ENCODE measurements around the gene HPCAL1. TPM values are rescaled to one million over a fixed set of nuclear protein-coding genes. Genes with fewer than 3 reads are reported as not detected.
"Not testable (repeated sequence)": the region's sequence is repeated elsewhere in the genome, so short reads cannot be mapped to it uniquely, and the experiment has no call there.

HPCAL1 gene
- total and polyA plus RNA-seq, 12 donors = 17.4 to 118 (median 61.3) TPM

- TF ChIP-seq POLR2A (IDR thresholded peaks at IDR 0.05) (no peak), CTCF (IDR thresholded peaks at IDR 0.05) (no peak)
- Histone ChIP-seq H3K4me3 (no peak overlapping the region), H3K27ac (no peak overlapping the region), H3K27me3 (no peaks in the 10 kb centered on the region), H3K9me3 (replicated peaks in 1 of 3) (no peaks in the 10 kb centered on the region), H3K36me3 (replicated peaks in 1 of 2) (no peaks in the 10 kb centered on the region), H3K4me1 (replicated peaks in 1 of 2) (no peaks in the 10 kb centered on the region)
- intact Hi-C loops (cut with DNase I) = no loop called here
- DNase-seq = peak in 2 of 7 donors; percentile 3 to 35
- WGBS, 4 donors = 86 to 89% (median 87%) methylated on average over 14 to 16 of the region's 16 CpGs
These were observed 45.1 kb upstream of the HPCAL1 start for GRCh38 chr2:10257500-10258147.

- no peak for TF ChIP-seq CTCF (IDR thresholded peaks at IDR 0.05)
- TF ChIP-seq POLR2A (IDR thresholded peaks at IDR 0.05) = no peak
- no peaks in the 10 kb centered on the region for H3K9me3 ChIP-seq (replicated peaks in 1 of 3)
- intact Hi-C loops (cut with DNase I) = no loop called here
- 68 to 87% (median 79%) methylated on average over 4 to 5 of the region's 5 CpGs for WGBS, 4 donors
- H3K27ac ChIP-seq = no peak overlapping the region
- peak in 1 of 7 donors; percentile 8 for DNase-seq
- no peaks in the 10 kb centered on the region for H3K4me1 ChIP-seq (replicated peaks in 1 of 2)
- no peak overlapping the region for H3K4me3 ChIP-seq
- H3K36me3 ChIP-seq (replicated peaks in 1 of 2) = no peaks in the 10 kb centered on the region
- no peaks in the 10 kb centered on the region for H3K27me3 ChIP-seq
These were observed 44.4 kb upstream of the HPCAL1 start for GRCh38 chr2:10258326-10258725.

- Histone ChIP-seq H3K36me3 (replicated peaks in 1 of 2) (no peaks in the 10 kb centered on the region), H3K4me3 (no peak overlapping the region), H3K9me3 (replicated peaks in 1 of 3) (no peaks in the 10 kb centered on the region), H3K4me1 (replicated peaks in 1 of 2) (no peaks in the 10 kb centered on the region), H3K27ac (no peak overlapping the region), H3K27me3 (no peaks in the 10 kb centered on the region)
- WGBS, 4 donors = 90 to 98% (median 93%) methylated on average over 3 of the region's 3 CpGs
- DNase-seq = peak in 2 of 7 donors; percentile 2 to 35
- no peak for TF ChIP-seq CTCF (IDR thresholded peaks at IDR 0.05)
- no peak for TF ChIP-seq POLR2A (IDR thresholded peaks at IDR 0.05)
- intact Hi-C loops (cut with DNase I) = no loop called here
These were observed 44.0 kb upstream of the HPCAL1 start for GRCh38 chr2:10258726-10259125.

- WGBS, 4 donors = 60 to 83% (median 67%) methylated on average over 6 to 12 of the region's 12 CpGs
- DNase-seq = peak in 3 of 7 donors; percentile 13 to 49 (median 22)
These were observed 42.6 kb upstream of the HPCAL1 start for GRCh38 chr2:10260130-10260529.

GRCh38 chr2:10263526-10263925, 39.2 kb upstream of the HPCAL1 start:
- H3K27ac ChIP-seq; H3K27me3 ChIP-seq; DNase-seq; H3K4me1 ChIP-seq (replicated peaks in 1 of 2); intact Hi-C loops (cut with DNase I); H3K36me3 ChIP-seq (replicated peaks in 1 of 2); H3K9me3 ChIP-seq (replicated peaks in 1 of 3); H3K4me3 ChIP-seq: not testable (repeated sequence)
- WGBS, 4 donors = 78 to 95% (median 90%) methylated on average over 2 to 5 of the region's 5 CpGs

More at GRCh38 chr2:10260130-10260529, 42.6 kb upstream of the HPCAL1 start:
- Histone ChIP-seq H3K36me3 (replicated peaks in 1 of 2) (no peaks in the 10 kb centered on the region), H3K4me1 (replicated peaks in 1 of 2) (no peaks in the 10 kb centered on the region), H3K27ac (no peak overlapping the region), H3K4me3 (no peak overlapping the region), H3K9me3 (replicated peaks in 1 of 3) (no peaks in the 10 kb centered on the region), H3K27me3 (no peaks in the 10 kb centered on the region)
- intact Hi-C loops (cut with DNase I) = no loop called here
- TF ChIP-seq CTCF (IDR thresholded peaks at IDR 0.05) (no peak), POLR2A (IDR thresholded peaks at IDR 0.05) (no peak)

Measured in adrenal gland (tissue), 12 donors.